Mesenchymal stem cell (in vitro differentiated cells and primary cell): ENCODE measurements around the gene ELK1. TPM values are rescaled to one million over a fixed set of nuclear protein-coding genes. Genes with fewer than 3 reads are reported as not detected.

Source experiments
- small RNA-seq: library from polyadenylated mRNA; stranded (forward); fragments of <200 nt; extraction: miRNeasy Mini kit (QIAGEN cat#:217004); gene quantifications from one replicate; pipeline ENCODE3, GENCODE V24; 2013; ENCODE audit warnings: low read depth

Gene ELK1

Small RNA genes within 50 kb of the gene (small RNA-seq; reads per million reads assigned to genes)
- not detected for gene MIR4769
